PC-3 (cell line): ENCODE measurements around the gene DERL3.

ENCODE experiments used
- CTCF ChIP-seq: fragments of 300-600 bp; sonication (generic); conservative IDR thresholded peaks from 2 replicates; pipeline ENCODE4 v1.5.1; 2017; ENCODE audit warnings: antibody characterized with exemption, low read depth, mild to moderate bottlenecking, low read length
- EZH2 ChIP-seq: fragments of 300-600 bp; sonication (generic); IDR thresholded peaks from one replicate; pipeline ENCODE4 v1.6.1; 2017; ENCODE audit warnings: antibody characterized with exemption, mild to moderate bottlenecking, low read length; ENCODE audit not compliant: unreplicated experiment
- EZH2phosphoT487 ChIP-seq: fragments of 300-600 bp; sonication (generic); IDR thresholded peaks from 2 replicates; pipeline ENCODE4 v1.6.1; 2018; ENCODE audit warnings: mild to moderate bottlenecking, antibody characterized with exemption, low read length, borderline replicate concordance

- TF ChIP-seq CTCF: no peak
- TF ChIP-seq EZH2phosphoT487: no peak
- no peak for TF ChIP-seq EZH2
Observed at GRCh38 chr22:23817146-23817545, 21.7 kb downstream of the DERL3 start.
